Panc1 (cell line): ENCODE measurements around the gene PRDX1. TPM values are rescaled to one million over a fixed set of nuclear protein-coding genes. Genes with fewer than 3 reads are reported as not detected.
A peak's percentile ranks its signal among the peaks of the same experiment; 100 is the strongest.

Experiments used
- ATAC-seq: fragments of 200-7000 bp; cut with Tn5 transposase; 2 replicates; pipeline ENCODE4 v1.9.1; 2020; ENCODE audit warnings: mild to moderate bottlenecking, moderate library complexity
- BruUV-seq: library from RNA; stranded (reverse); fragments of 400-500 nt; replicated peaks from 2 replicates; lab custom pipeline; 2021; lab: Mats Ljungman, UMichigan
- CTCF ChIA-PET: fragments of 300-600 bp; sonication (Branson Sonifier 250); formaldehyde crosslinking; loops from one replicate; lab custom pipeline; 2022; ENCODE audit warnings: antibody characterized with exemption; lab: Charles Lee
- POLR2A ChIA-PET: fragments of 300-600 bp; sonication (Branson Sonifier 250); formaldehyde crosslinking; loops from one replicate; lab custom pipeline; 2022; ENCODE audit warnings: antibody characterized with exemption; lab: Charles Lee
- DNase-seq: peaks from one replicate; pipeline ENCODE4 v3.0.0-alpha.2; 2010; ENCODE audit warnings: low read depth, low spot score
- H3K27ac ChIP-seq: 2 replicates; pipeline ENCODE4 v1.5.1; 2011; ENCODE audit warnings: mild to moderate bottlenecking, low read length, inconsistent platforms
- H3K27me3 ChIP-seq: fragments of 200-500 bp; sonication (Bioruptor generic); 2 replicates; pipeline ENCODE4 v1.6.0; 2014; ENCODE audit warnings: low read length, inconsistent platforms; ENCODE audit not compliant: control insufficient read depth, insufficient read depth
- H3K36me3 ChIP-seq: fragments of 200-500 bp; sonication (Bioruptor generic); 2 replicates; pipeline ENCODE4 v1.5.1; 2014; ENCODE audit warnings: inconsistent platforms, mild to moderate bottlenecking, low read length, moderate library complexity; ENCODE audit not compliant: control insufficient read depth, insufficient read depth
- H3K4me1 ChIP-seq: 2 replicates; pipeline ENCODE4 v1.5.1; 2011; ENCODE audit warnings: inconsistent platforms, mild to moderate bottlenecking, low read length, moderate library complexity; ENCODE audit not compliant: control insufficient read depth, insufficient read depth
- H3K4me3 ChIP-seq, 2 experiments: 2 replicates each; pipeline ENCODE4 v1.5.1; 2011 to 2012; ENCODE audit warnings: low read depth in 2 of 2, low read length in 2 of 2, mild to moderate bottlenecking in 2 of 2, inconsistent platforms in 1 of 2, moderate library complexity in 1 of 2
- H3K9me3 ChIP-seq: fragments of 200-500 bp; sonication (Bioruptor generic); 2 replicates; pipeline ENCODE4 v1.5.1; 2014; ENCODE audit warnings: low read depth, mild to moderate bottlenecking, inconsistent platforms, low read length, moderate library complexity; ENCODE audit not compliant: control insufficient read depth, insufficient read depth
- CTCF ChIP-seq: fragments of 450-650 bp; IDR thresholded peaks from 2 replicates; pipeline ENCODE4 v1.5.1; 2017; ENCODE audit warnings: mild to moderate bottlenecking
- POLR2AphosphoS5 ChIP-seq: IDR thresholded peaks from 2 replicates; pipeline ENCODE4 v1.6.1; 2012; ENCODE audit warnings: mild to moderate bottlenecking, low read depth, low read length, moderate library complexity
- REST ChIP-seq, 2 experiments: IDR thresholded peaks; 2 replicates each; pipeline ENCODE4 v1.6.1; 2011 to 2012; ENCODE audit warnings: low read depth in 2 of 2, control low read depth in 1 of 2, low read length in 1 of 2, mild to moderate bottlenecking in 1 of 2, moderate library complexity in 1 of 2; ENCODE audit not compliant: insufficient read depth in 1 of 2
- SIN3A ChIP-seq: IDR thresholded peaks from 2 replicates; pipeline ENCODE4 v1.6.1; 2012; ENCODE audit warnings: low read depth, mild to moderate bottlenecking, low read length, moderate library complexity, borderline replicate concordance; ENCODE audit not compliant: insufficient read depth
- TCF7L2 ChIP-seq: IDR thresholded peaks from 2 replicates; pipeline ENCODE4 v1.6.1; 2011; ENCODE audit warnings: mild to moderate bottlenecking, low read depth, low read length, inconsistent platforms
- in situ Hi-C: cut with HindIII; loops from 2 replicates; pipeline ENCODE4 v1.10.0; 2016; ENCODE audit warnings: low sequenced_read_pairs, low pct_unique_long_range_greater_than_20kb
- intact Hi-C: fragments of 100-400 bp; cut with micrococcal nuclease; formaldehyde crosslinking; loops from one replicate; pipeline ENCODE4 v1.10.0; 2022; ENCODE audit not compliant: unreplicated experiment
- total RNA-seq: library from RNA; stranded (reverse); gene quantifications from one replicate; pipeline ENCODE4 v1.2.1, GENCODE V29; 2021; ENCODE audit not compliant: unreplicated experiment

The PRDX1 gene
- total RNA-seq, 1 experiment from 2014 or later: 719 TPM

- no peaks in the 10 kb centered on the region for H3K4me1 ChIP-seq
- no peak overlapping the region for H3K27ac ChIP-seq
- in situ Hi-C loops (no loop called here), intact Hi-C loops (no loop called here)
- DNase-seq (no peak), ATAC-seq (peak; percentile 66)
- H3K9me3 ChIP-seq: no peaks in the 10 kb centered on the region
- TF ChIP-seq SIN3A (0 out of 2 replicates have a peak, but pooled peaks have one; percentile 14), CTCF (no peak), TCF7L2 (no peak), REST (IDR thresholded peaks at IDR 0.05; ENCODE audit: insufficient read depth in 1 of 2, low read depth in 2 of 2, low read length in 1 of 2) (no peak), POLR2AphosphoS5 (peak; percentile 68)
- H3K36me3 ChIP-seq: peaks cover 24% of the 10 kb centered on the region
- ChIA-PET CTCF (no interaction called here), POLR2A (no interaction called here)
- H3K4me3 ChIP-seq: no peak overlapping the region
- no TSS peak for BruUV-seq
- no peaks in the 10 kb centered on the region for H3K27me3 ChIP-seq
Measured at GRCh38 chr1:45508295-45509151, 13.2 kb downstream of the PRDX1 start.

- H3K27me3 ChIP-seq: no peaks in the 10 kb centered on the region
- H3K27ac ChIP-seq: no peak overlapping the region
- ChIA-PET POLR2A (no interaction called here), CTCF (no interaction called here)
- TF ChIP-seq REST (IDR thresholded peaks at IDR 0.05; ENCODE audit: insufficient read depth in 1 of 2, low read depth in 2 of 2, low read length in 1 of 2) (no peak), CTCF (no peak), TCF7L2 (no peak), POLR2AphosphoS5 (no peak; the same call in 1 of the 2 replicates), SIN3A (no peak)
- DNase-seq: no peak
- H3K4me3 ChIP-seq: no peak overlapping the region
- BruUV-seq: no TSS peak
- no peaks in the 10 kb centered on the region for H3K9me3 ChIP-seq
- peak; percentile 9 for ATAC-seq
- intact Hi-C loops: no loop called here
- peaks cover 19% of the 10 kb centered on the region for H3K36me3 ChIP-seq
- in situ Hi-C loops: no loop called here
- H3K4me1 ChIP-seq: no peaks in the 10 kb centered on the region
Measured at GRCh38 chr1:45507893-45508292, 13.8 kb downstream of the PRDX1 start.
